LNCaP clone FGC (cell line): Measurements from ENCODE around the gene PTCSC3.

Experiments
- DNase-seq: peaks from one replicate; pipeline ENCODE4 v3.0.0-alpha.2; 2011; ENCODE audit warnings: low read depth
- H3K4me3 ChIP-seq: 2 replicates; pipeline ENCODE4 v1.5.1; 2011; ENCODE audit warnings: mild to moderate bottlenecking, low read depth, low read length, control low read depth
- TF ChIP-seq, protein P1 (sequence below): IDR thresholded peaks from 2 replicates; pipeline ENCODE4 v1.5.1; 2012; ENCODE audit warnings: mild to moderate bottlenecking; ENCODE audit not compliant: control insufficient read depth, insufficient read depth; ENCODE audit errors: extremely low read depth

The PTCSC3 gene

DNA sequence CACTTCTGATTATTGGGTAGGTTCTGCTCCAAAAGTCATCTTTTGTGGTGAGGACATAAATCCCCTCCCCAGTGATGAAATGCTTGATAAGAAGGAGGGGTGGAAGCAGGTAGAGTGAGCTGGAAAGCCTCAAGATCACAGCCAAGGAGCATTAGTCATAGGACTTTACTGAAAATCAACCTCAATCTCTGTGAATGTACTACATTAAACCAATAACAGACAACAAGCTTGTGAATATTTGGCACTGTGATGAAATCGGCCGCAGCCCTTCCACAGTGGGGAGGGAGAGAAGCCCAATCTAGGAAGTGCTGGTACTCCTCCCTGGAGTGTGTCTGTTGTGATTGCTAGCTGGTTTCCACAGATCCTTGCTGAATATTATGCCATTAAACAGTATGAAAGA, 41.2 kb upstream of the PTCSC3 start:
- TF ChIP-seq, protein P1, sequence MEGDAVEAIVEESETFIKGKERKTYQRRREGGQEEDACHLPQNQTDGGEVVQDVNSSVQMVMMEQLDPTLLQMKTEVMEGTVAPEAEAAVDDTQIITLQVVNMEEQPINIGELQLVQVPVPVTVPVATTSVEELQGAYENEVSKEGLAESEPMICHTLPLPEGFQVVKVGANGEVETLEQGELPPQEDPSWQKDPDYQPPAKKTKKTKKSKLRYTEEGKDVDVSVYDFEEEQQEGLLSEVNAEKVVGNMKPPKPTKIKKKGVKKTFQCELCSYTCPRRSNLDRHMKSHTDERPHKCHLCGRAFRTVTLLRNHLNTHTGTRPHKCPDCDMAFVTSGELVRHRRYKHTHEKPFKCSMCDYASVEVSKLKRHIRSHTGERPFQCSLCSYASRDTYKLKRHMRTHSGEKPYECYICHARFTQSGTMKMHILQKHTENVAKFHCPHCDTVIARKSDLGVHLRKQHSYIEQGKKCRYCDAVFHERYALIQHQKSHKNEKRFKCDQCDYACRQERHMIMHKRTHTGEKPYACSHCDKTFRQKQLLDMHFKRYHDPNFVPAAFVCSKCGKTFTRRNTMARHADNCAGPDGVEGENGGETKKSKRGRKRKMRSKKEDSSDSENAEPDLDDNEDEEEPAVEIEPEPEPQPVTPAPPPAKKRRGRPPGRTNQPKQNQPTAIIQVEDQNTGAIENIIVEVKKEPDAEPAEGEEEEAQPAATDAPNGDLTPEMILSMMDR = no peak
- H3K4me3 ChIP-seq = no peak overlapping the region
- no peak for DNase-seq

DNA sequence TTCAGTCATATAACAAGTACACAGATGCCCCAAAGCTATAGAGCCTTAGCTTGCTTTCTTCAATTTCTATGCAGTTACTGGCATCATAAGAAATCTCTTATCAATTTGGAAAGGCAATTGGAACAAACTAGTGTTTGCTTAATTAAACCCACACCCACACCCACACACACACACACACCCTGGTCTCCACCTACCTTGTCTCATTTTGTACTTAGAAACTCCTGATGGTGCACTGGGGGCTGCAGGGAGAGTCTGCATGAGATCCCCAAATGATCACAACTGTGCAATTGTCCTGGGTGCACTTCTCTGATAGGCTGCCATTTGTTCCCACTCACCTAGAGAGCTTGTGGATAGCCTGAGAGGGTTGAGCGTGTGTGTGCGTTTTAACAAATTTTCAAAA, 40.5 kb upstream of the PTCSC3 start:
- TF ChIP-seq, protein P1 = no peak
- H3K4me3 ChIP-seq = no peak overlapping the region
- no peak for DNase-seq

DNA sequence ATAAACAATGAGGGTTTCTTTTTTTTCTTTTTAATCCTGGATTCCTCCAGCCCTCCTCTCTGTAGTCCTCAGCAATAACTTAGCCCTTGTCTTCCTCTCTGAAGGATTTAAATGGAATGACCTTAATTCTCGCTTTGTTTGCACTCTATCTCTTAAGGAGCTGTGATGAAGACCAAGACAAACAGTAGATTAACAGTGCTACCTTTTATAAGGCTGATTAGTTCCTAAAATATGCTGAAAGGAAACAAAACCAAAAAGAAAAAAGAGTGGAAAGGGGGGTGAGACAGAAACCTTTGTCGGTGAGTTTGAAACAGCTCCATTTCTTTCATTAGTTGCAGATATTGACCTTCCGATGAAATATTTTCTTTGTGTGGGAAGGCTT, 38.7 kb upstream of the PTCSC3 start:
- DNase-seq = no peak
- TF ChIP-seq, protein P1 = no peak
- no peak overlapping the region for H3K4me3 ChIP-seq

DNA sequence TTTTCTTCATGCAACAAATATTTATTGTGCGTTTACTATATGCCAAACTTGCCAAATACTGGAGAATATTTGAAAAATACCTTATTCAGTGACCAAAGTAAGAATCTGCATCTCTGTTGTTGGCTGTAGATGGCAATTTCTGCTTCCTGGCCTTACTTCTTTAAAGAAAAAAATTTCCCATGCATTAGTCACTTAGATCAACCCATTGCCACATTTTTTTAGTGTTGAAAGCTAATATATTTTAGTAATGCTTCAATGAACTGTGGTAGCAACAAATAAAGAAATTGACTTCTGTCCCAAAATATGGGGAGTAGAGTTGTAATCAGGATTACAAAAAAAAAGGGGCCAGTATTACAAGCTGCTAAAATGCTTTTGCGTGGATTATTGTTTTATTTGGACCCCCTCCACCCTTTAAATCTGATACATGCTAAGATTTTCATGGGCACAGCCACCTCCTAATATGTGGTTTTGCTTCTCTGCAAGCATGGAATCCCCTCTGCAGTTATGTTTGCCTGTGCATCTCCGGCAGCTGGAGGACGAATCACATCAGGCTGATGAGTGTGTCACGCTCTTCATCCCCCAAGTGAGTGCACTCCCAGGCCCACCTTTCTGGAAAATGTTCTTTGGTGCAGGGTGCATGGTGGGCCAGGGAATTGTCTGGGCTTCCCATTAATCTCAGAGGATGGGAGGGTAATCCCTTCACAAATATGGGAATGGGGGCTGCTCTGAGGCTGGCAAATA, 38.1 kb upstream of the PTCSC3 start:
- DNase-seq = no peak
- TF ChIP-seq, protein P1 = no peak

DNA sequence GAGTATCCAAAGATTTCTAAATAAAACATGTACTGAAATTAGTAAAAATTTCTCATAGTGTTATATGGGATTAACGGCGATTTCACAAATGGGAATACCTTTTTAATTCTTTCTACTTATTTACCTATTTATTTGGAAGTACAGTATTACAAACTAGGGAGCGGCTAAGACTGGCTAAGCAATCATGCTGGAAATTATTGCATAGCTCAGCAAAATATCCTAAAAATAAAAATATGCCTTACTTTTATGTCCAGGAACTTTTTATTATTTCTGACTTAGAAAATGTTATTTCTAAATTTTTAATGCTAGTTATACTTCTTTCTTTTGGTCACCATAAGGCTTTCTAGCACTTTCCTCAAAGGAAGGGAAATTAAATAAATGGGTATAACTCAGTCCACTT, 36.5 kb upstream of the PTCSC3 start:
- TF ChIP-seq, protein P1 = no peak
- no peak for DNase-seq
- H3K4me3 ChIP-seq = no peak overlapping the region

More for the DNA sequence above, 38.1 kb upstream of the PTCSC3 start:
- H3K4me3 ChIP-seq = no peak overlapping the region

DNA sequence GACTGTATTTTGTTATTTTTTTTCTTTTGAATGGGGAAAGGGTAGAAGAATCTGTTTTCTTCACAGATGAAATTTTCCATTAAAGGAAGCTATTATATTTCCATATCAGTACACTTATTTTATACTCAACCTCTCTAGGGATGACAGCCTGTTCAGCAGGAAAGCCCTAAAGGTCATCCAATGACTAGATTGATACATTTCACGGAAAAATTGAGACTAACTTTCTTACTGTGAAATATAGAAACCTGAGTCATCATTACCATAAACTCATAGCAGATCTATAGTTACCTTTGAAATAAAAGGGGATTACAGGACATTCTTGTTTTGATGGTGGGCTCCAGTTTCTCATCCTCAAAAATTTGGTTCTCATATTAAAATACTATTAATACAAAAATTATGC, 36.1 kb upstream of the PTCSC3 start:
- no peak for DNase-seq
- TF ChIP-seq, protein P1 = no peak
- no peak overlapping the region for H3K4me3 ChIP-seq
